Chondrocyte (in vitro differentiated cells): ENCODE measurements around the gene FRMD4A. TPM values are rescaled to one million over a fixed set of nuclear protein-coding genes. Genes with fewer than 3 reads are reported as not detected.
"Not testable (repeated sequence)": the region's sequence is repeated elsewhere in the genome, so short reads cannot be mapped to it uniquely, and the experiment has no call there.

Source experiments
- DNase-seq: peaks from one replicate; pipeline ENCODE4 v3.0.0; 2021; ENCODE audit warnings: mixed read lengths, low spot score
- H3K27ac Mint-ChIP-seq: one replicate; pipeline ENCODE4 v1.8.0; 2021; ENCODE audit warnings: mild to moderate bottlenecking, moderate library complexity, mixed read lengths; ENCODE audit not compliant: unreplicated experiment
- H3K27me3 Mint-ChIP-seq: 2 replicates; pipeline ENCODE4 v1.8.0; 2021; ENCODE audit warnings: low read depth, mixed read lengths
- H3K36me3 Mint-ChIP-seq: 2 replicates; pipeline ENCODE4 v1.8.0; 2021; ENCODE audit warnings: low read depth, mixed read lengths
- H3K4me1 Mint-ChIP-seq: 2 replicates; pipeline ENCODE4 v1.8.0; 2021; ENCODE audit warnings: low read depth, mild to moderate bottlenecking, mixed read lengths
- H3K4me3 Mint-ChIP-seq: one replicate; pipeline ENCODE4 v1.8.0; 2021; ENCODE audit warnings: mild to moderate bottlenecking, moderate library complexity, mixed read lengths; ENCODE audit not compliant: unreplicated experiment
- H3K9me3 Mint-ChIP-seq: 2 replicates; pipeline ENCODE4 v1.8.0; 2021; ENCODE audit warnings: low read depth, mixed read lengths
- CTCF ChIP-seq: fragments of 200-600 bp; sonication (generic); IDR thresholded peaks from 2 replicates; pipeline ENCODE4 v1.5.0; 2021; ENCODE audit warnings: antibody characterized with exemption, mild to moderate bottlenecking, moderate library complexity
- total RNA-seq: library from RNA; stranded (reverse); gene quantifications from 3 replicates; pipeline ENCODE4 v1.2.1, GENCODE V29; 2021

FRMD4A gene
- total RNA-seq, 1 donor from 2014 or later, result 129 TPM

- H3K4me3 Mint-ChIP-seq, result no peak overlapping the region
Measured at GRCh38 chr10:13767676-13768178, 563.0 kb downstream of the FRMD4A start.

GRCh38 chr10:13767148-13767547 is 563.6 kb downstream of the FRMD4A start:
- DNase-seq, H3K4me3 Mint-ChIP-seq, H3K27me3 Mint-ChIP-seq, H3K9me3 Mint-ChIP-seq: not testable (repeated sequence)
- Mint-ChIP-seq H3K4me1 (peaks cover 11% of the 10 kb centered on the region), H3K36me3 (peaks cover 20% of the 10 kb centered on the region), H3K27ac (peak overlapping the region; percentile 64)

More at GRCh38 chr10:13767676-13768178, 563.0 kb downstream of the FRMD4A start:
- TF ChIP-seq CTCF, result no peak
- Mint-ChIP-seq H3K36me3 (peaks cover 20% of the 10 kb centered on the region), H3K27me3 (no peaks in the 10 kb centered on the region), H3K9me3 (no peaks in the 10 kb centered on the region), H3K4me1 (peaks cover 11% of the 10 kb centered on the region), H3K27ac (no peak overlapping the region)
- DNase-seq, result no peak

DNA sequence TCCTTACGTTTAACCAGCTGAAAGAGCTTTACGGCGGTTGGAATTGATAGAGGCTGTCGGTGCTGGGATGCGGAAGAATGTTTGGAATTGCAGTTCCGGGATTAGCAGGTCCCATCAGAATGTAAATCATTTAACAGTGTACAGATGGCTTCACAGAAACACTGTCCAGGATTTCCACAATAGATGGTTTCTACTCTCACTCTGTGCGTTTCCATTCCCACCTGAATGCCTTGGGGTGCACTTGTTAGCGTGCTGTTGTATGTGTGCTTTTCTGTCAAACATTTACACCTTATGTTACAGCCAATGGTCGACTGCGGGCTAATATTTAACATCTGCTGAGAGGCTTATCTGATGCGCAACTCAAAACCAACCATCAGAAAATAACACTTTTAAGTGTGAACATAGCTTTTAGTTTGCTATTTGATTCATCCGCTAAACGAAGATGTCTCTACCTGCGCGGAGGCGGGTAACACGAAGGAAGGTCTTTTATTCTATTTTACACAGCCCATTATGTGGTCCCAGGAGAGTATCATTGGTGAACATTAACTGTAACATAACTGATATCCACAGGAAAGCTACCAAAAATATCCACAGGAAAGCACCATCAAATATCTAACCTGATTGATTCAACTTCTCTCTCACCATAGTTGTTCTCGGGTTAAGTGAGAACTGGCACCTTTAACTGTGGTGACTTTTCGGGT is 564.9 kb downstream of the FRMD4A start:
- peaks cover 13% of the 10 kb centered on the region for H3K4me1 Mint-ChIP-seq
- H3K9me3 Mint-ChIP-seq, result no peaks in the 10 kb centered on the region
- H3K27me3 Mint-ChIP-seq, result no peaks in the 10 kb centered on the region
- H3K36me3 Mint-ChIP-seq, result peaks cover 25% of the 10 kb centered on the region
- H3K4me3 Mint-ChIP-seq, result no peak overlapping the region
- no peak for DNase-seq
- TF ChIP-seq CTCF, result no peak
- H3K27ac Mint-ChIP-seq, result no peak overlapping the region

- Mint-ChIP-seq H3K4me3 (no peak overlapping the region), H3K27me3 (no peaks in the 10 kb centered on the region), H3K36me3 (peaks cover 12% of the 10 kb centered on the region), H3K4me1 (peaks cover 50% of the 10 kb centered on the region), H3K9me3 (no peaks in the 10 kb centered on the region), H3K27ac (no peak overlapping the region)
- TF ChIP-seq CTCF, result no peak
- no peak for DNase-seq
Measured at GRCh38 chr10:13761490-13762091, 569.1 kb downstream of the FRMD4A start.

DNA sequence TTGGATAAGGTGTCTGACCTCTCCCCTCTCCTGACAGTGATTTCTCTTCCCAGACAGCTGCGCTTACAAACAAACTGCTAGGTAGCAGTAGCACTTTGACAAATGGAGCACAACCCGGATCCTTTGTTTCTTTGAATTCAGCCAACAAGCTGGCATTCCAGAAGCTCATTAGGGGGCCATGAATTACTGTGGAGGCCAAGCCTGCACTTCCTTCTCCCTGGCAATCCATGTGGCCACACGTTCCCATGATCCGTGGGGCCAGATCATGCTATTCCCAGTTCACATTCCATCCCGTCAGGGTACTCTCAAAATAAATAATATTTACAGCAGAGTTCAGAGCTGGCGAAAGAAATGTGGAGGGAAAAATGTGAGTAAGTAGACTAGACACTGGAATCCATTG is 571.6 kb downstream of the FRMD4A start:
- no peak for DNase-seq
- Mint-ChIP-seq H3K9me3 (no peaks in the 10 kb centered on the region), H3K36me3 (peaks cover 9% of the 10 kb centered on the region), H3K27ac (peak overlapping the region; percentile 94), H3K4me3 (no peak overlapping the region), H3K4me1 (peaks cover 40% of the 10 kb centered on the region), H3K27me3 (no peaks in the 10 kb centered on the region)
- no peak for TF ChIP-seq CTCF
